CD4-positive, alpha-beta T cell treated with Interleukin-21 for 1 hour (primary cell): Measurements from ENCODE around the gene LENG9.
A peak's percentile ranks its signal among the peaks of the same experiment; 100 is the strongest.
"Not testable (repeated sequence)": the region's sequence is repeated elsewhere in the genome, so short reads cannot be mapped to it uniquely, and the experiment has no call there.

ENCODE experiments used
- DNase-seq: peaks from one replicate; pipeline ENCODE4 v3.0.0-alpha.2; 2020

LENG9 gene

DNA sequence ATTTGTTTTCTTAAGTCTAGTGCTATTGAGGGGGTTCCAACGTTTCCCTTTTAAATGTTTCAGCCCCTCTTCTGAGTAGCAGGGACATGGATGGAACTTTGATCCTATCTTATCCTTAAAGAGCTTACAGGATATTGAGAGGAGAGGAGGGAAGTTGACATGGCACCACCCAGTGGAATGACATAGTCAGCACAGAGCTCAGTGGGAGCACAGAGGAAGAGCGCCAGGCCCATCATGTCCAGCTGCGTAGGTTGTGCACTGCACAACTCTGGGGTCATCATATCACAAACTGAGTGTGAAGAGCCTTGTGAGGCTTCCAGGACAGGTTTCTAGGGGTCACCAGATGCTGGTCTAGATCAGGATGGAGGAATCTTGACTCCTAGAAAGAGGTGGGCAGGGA is 14.1 kb upstream of the LENG9 start:
- no peak for DNase-seq

DNA sequence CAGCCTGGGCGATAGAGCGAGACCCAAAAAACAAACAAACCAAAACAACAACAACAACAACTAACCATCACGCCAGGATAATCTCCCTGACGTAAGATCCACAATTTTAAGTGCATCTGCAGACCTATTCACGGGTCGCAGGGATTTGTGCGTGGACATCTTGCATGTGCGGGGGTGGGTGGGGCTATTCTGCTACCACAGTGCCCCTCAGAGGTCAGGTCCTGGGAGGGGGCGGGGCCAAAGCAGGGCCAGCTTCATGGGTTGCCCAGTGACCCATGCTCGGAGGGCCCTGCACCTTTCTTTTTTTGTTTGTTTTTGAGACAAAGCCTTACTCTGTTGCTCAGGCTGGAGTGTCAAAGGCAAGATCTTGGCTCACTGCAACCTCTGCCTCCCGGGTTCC is 12.1 kb upstream of the LENG9 start:
- no peak for DNase-seq

DNA sequence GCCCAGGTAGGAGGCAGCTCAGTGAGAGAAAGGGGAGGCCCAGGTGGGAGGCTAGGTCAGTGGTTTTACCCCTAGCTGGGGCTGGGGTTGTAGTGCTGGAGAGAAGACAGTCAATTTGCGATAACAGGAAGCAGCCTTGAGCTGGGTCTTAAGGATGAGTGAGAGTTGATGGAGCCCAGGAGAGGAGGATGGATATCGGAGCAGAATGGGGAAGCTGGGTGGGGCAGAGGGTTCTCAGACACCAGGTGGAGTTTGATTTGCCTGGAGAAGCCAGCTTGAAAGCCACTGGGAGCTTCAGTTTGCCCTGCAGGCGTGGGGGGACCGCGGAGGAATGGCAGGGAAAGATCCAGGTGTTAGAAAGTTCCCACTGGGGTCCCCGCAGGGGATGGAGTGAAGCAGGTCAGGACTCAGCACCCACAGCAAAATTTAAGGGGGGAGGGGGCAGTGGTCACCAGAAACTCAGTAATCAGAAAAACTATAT is 10.4 kb upstream of the LENG9 start:
- no peak for DNase-seq

DNA sequence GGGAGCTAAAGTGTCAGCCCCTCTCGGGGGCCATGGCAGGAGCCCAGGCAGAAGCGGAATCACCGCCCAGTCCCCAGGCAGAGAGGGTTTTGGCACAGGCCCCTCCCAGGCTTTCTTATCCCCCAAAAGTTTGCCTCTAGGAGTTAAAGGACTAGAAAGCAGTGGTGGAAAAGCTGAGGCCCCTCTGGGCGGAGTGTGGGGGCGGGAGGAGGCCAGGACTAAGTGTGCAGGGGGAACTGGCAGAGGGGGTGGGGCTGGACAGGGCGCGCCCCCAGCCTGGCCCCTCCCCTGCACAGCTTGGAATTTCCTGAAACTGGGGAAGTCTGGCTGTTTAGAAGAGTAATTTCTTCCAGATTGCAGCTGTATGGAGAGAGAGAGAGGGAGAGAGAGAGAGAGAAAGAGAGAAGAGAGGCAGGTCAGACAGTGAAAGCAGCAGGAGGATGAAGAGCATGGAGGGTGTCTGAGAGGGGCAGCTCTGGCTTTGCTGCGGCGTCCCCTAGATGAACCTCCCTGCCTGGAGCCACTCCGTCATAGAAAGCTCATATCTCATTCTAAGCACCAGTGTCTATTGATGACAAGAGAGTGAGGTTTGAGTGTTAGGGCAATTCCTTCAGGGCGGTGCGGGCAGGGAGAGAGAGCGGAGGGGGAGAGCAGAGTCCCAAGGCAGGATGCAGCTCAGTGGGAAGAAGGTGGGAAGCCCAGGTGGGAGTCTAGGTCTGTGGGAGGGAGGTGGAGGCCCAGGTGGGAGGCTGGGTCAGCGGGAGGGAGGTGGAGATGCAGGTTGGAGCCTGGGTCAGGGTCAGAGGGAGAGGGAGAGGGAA is 9.7 kb upstream of the LENG9 start, which contains the start of gene CDC42EP5:
CDC42EP5 (minus strand) TSS at position 226 of the 821 bp plus-strand sequence. CDS start 7,749 bp downstream, outside the sequence.
- no peak for DNase-seq

DNA sequence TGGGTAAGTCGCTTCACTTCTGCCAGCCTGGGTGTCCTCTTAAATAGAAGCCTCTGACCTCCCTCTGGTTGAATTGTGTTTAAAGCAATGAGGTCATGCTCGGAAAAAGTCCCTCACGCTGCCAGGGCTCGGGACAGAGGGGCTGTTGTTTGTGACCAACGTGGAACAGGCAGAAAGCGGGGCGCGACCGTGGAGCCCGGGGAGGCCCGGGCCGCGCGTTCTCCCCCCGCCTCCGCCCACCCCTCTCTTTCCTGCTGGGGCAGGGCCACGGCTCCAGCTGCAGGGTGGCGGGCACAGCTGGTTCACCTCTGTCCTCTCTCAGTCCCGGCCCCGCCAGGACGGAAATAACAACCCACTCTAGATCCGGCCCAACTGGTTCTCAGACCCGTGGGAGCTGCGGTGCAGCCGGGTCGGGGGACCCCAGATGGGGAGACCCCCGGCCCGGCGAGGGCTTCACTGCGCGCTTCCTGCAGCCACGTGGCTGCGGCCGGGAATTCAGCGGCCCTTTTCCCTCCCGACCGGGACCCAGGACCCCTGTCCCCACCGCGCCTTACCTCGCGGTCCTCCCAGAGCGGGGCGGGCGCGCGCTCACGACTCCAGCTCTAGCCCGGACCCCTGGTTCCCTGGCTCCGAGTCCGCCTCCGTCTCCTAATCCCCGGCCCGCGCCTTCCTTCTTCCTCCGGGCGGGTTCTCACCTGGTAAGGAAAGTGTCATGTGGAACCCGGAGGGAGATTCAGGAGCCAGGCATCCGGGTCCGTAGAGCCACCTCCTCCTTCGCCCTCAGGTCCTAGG is 7.6 kb upstream of the LENG9 start:
- no peak for DNase-seq

DNA sequence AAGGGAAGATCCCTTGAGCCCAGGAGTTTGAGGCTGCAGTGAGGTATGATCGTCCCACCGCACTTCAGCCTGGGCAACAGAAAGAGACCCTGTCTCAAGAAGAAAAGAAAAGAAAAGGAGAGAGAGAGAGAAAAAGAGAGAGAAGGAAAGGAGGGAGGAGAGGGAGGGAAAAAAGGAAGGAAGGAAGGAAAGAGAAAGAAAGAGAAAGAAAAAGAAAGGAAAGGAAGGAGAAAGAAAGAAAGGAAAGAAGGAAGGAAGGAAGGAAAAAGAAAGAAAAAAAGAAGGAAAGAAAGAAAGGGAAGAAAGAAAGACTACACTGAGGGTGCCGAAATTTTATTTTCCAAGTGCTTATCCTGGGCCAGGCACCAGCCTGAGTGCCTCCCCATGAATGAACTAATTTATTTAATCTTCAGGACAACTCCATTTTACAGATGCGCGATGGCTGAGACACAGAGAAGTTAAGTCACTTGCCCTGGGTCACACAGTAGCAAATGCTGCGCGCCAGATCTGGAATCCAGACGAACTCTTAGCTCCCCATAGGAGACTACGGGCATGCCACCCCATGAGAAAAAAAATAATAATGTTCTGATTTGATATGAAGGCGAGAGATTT is 6.8 kb upstream of the LENG9 start:
- DNase-seq, result no peak

DNA sequence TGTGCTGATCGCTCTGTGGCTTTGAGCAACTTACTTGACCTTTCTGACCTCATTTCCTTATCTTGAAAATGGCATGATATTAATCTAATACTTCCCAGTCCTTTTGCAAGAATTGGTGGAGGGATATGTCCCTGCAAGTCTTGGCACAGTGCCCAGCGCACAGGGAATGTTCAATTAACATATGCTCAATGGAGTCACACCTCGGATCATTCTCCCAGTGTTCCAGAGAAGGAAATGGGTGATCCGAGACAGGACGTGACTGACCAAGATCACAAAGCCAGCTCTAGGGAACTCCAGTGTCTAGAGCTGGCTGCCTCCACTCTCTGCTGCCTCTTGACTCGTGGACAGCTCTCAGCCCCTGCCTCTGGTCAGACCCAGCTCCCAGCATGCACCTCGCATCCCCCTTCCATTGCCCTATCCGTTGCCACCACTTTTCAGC is 5.9 kb upstream of the LENG9 start:
- DNase-seq, result no peak

DNA sequence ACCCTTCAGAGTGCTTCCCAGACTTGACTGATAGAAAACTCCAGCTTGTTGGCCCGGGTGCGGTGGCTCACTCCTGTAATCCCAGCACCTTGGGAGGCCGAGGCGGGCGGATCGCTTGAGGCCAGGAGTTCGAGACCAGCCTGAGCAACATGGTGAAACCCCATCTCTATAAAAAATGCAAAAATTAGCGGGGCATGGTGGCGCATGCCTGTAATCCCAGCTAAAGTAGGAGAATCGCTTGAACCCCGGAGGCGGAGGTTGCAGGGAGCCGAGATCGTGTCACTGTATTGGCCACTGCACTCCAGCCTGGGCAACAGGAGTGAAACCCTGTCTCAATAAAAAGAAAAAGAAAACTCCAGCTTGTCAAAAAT is 2.5 kb upstream of the LENG9 start:
- DNase-seq, result not testable (repeated sequence)

DNA sequence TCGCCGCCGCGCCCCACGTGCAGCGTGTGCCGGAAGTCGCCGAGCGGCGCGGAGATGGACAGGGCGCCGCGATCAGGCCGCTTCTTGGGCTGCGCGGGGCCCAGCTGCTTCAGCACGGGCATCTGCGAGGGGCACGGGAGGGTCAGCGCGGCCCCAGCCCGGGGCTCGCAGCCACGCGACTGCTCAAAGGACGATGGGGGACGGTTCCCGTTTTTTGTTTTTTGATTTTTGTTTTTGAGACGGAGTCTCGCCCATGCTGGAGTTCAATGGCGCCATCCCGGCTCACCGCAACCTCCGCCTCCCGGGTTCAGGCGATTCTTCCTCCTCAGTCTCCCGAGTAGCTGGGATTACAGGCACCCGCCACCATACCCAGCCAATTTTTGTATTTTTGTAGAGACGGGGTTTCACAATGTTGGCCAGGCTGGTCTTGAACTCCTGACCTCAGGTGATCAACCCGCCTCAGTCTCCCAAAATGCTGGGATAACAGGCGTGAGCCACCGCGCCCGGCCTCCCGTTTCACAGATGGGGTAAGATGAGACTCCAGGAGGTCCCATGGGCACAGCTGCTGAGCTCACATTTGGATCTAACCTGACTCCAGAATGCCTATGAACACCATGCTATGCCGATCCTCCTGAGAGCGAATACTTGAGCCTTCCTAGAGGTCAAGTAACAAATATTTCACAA is 2.0 kb upstream of the LENG9 start:
- no peak for DNase-seq

DNA sequence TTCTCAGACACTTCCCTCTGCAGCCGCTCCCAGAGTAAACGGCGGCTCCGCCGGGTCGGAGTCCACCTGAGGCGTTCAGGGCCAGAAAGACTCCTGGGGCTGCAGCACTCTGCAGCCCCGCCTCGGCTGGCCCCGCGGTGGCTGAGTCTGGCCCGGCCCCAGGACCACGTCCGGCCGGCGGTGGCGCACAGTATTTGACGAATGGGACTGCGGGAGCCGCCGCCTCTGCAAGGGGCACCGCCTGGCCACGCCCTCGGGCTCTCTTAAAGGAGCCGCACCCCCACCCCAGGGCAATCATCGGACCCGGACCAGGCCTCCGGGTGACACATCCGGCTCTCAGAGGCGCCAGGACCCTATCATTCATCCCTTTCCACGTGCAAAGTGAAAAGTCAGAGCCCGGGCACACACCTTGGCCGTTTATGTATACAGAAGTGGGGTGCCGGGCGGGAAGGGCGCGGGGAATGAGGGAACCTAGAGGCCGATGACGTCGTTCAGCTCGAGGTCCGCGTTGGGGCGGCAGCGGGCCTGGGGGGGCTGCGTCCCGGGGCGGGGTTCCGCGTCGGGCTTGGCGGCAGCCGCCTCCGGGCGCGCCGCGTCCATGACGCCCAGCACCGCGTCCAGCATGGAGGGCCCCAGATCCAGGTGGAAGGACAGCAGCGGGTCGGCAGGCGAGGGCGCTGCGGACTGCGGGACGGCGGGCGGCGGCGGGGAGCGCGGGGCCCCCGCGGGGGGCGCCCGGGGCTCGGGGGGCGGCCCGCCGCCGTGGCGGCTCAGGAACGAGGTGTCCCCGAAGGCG is 1.2 kb upstream of the LENG9 start:
- peak; percentile 78 for DNase-seq

DNA sequence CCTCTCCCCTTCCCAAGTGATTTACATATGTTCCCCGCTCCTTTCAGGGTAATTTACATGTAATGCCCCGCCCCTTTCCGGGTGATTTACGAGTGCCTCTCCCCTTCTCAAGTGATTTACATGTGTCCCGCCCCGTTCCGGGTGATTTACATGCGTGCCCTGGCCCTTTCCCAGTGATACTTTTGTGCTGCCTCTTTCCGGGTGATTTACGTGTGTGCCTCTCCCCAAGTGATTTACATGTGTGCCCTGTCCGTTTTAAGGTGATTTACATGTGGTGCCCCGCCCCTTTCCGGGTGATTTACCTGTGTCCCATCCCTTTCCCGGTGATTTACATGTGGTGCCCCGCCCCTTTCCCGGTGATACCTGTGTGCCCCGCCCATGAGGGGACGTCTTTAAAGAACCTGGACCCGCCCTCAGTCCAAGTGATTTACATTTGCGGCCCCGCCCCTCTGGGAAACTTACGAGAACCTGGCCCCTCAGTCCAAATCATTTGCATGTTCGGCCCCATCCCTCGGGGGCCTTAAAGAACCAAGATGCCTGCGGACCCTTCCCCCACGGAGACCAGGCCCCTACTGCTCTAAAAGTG is 559 bp upstream of the LENG9 start:
- peak; percentile 92 for DNase-seq

DNA sequence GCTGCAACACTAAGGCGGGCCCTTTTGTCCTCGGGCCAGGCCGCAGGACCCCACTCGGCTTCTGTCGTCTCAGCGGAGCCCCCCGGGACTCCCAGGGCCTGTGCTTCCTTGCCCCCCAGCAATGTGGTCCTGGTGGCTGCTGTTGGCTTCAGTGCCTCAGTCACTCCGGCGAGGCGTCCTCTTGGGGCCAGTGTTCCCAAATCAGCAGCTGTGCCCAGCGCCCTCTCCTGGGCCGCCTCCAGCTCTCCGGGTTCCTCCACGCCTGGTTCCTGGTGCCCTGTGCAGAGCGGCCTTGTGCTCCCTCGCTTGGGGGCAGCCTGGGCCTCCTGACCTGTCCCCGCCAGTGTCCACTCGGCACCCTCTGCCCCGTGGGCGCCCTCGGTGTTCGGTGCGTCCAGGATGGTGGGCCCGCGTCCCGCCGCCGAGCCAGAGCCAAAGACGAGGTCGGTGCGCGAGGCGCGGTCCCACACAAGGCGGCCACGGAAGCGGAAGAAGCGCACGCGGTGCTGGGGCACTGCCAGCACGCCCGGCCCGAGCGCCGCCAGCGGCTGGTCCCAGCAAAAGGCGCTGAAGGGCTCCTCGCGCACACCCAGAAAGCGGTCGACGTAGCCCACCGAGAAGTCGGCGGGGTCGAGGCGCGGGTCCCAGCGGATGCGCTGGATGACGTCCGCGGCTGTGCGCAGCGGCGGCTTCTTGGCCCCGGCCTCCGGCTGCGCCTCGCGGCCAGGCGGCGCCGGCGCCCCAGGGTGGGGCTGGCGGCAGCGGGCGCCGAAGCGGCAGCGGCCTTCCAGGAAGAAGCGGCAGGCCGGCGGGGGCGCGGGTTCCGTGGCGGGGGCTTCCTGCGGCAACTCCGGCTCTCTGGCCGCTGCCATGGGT is 685 bp downstream of the LENG9 start:
- peak; percentile 70 for DNase-seq

DNA sequence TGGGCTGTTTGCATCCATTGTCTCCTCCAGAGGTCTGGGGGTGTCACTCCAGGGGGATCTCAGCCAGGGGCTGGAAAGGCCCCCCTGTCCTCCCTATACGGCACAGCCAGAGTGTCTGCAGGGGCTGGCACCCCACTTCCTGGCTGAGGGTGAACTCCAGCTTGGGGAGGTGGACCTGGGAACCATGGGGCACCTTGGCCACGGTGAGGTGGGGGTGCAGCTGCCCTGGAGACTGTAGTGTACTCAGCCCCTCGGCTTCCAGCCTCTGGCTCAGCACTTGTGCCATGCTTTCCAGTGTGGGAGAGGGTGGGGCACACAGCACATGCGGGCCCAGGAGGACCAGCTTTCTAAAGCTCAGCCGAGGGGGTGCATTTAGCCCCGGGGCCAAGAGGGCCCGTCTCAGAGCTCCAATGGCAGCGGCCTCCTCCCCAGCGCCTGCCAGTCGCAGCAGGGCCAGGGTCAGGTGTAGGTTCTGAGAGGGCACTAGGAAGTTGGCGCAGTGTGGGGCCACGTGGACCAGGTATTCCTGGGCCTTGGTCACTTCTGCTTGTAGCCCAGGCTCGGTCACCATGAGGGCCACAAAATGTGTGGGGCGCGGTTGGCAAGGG is 1.4 kb downstream of the LENG9 start:
- DNase-seq, result no peak

DNA sequence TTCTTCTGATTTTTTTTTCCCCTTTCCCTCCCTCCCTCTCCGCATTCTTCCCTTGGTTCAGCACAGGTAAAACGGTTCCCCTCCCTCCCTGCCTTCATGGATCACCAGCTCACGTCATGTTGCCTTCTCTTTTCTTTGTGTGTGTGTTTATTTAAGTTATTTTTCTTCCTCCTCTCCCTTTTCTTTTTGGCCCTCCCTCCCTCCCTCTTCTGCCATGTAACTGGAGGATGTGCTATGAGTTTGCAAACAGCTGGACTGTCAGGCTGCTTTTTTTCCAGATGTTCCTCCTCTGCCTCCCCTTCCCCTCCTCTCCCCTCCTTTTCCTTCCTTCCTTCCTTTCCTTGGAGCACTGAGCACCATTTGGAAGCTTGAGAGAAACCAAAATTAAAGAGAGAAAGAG is 2.0 kb downstream of the LENG9 start:
- DNase-seq, result no peak

DNA sequence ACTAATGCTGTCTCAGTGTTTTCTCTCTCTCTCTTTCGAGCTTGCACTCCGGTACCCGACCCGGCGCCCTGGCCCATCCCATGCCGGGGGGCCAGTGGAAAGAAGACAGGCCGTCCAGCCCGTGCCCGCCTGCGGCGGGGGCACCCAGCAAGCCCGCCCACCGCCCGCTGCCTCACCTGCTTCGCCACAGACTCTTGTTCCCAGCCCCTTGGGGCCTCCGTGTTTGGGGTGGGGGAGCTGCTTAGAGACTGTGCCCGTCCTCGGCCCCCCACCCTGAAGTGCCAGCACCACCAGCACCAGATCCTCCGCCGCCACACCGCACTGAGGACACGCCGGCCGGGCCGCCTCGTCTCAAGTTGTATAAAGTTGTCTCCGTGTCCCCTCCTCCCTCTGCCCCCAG is 2.4 kb downstream of the LENG9 start:
- DNase-seq, result no peak

DNA sequence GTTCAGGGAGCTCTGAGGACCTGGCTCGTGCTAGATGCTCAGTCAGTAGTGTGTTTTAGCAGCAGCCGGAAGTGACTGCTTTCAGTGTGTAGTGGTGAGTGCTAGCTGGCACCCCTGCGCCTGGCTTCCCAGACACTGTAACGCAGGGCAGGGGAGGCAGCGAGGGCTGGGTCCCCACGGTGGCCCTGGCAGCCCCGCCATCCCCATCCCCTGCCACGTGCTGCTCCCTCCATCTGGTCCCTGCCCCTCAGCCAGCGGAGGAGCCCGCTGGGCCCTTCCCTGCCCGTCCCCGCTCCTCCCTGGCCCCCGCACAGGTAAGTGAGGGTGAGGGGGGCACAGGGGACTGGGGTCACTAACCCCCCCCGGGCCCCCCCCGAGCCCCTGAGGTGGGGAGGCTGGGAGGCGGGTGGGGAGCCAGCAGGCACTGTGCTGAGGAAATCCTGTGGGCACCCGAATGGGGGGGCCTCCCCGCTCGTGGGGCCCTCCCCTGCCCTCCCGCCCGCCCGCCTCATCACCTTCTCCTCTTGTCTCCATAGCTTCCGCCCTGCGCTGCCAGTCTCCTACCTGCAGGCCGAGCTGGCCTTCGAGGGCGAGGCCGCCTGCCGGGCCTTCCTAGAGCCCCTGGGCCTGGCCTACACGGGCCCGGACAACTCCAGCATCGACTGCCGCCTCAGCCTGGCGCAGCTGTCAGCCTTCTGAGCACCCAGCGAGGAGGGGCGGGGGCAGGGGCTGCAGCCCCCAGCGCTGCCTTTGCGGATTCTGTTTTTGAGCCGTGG is 3.2 kb downstream of the LENG9 start:
- no peak for DNase-seq

DNA sequence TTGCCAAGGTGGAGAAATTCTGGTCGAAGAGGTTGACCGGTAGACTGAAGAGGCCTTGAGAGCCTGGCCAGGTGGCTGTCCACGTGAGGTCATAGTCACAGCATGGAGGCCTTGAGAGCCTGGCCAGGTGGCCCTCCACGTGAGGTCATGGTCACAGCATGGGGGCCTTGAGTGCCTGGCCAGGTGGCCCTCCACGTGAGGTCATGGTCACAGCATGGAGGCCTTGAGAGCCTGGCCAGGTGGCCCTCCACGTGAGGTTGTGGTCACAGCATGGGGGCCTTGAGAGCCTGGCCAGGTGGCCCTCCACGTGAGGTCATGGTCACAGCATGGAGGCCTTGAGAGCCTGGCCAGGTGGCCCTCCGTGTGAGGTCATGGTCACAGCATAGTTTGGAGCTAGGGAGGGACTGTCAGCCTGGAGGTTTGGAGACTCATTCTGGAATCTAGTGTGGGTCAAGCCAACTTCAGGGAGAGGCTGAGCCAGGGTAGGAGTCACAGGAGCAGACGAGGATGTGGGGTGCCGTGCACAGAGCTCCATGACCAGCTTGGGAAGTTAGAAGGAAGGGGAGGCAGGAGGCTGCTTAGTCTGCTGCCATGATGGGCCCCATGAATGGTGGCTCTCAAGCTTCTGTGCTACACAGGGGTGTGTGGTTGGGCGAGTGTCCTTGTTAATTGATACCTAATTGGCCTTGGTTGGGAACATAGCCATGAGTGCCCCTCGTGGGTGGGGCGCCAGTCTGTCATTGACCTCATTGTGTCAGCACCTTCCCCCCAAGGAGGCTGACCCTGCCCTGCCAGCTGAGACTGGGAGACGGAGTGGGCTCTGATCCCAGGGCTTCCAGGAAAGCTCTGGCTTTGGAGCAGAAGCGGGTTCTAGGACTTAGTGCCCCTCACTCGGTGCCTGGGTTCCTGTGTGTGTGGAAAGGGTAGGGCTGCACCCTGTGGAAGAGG is 4.0 kb downstream of the LENG9 start:
- DNase-seq, result no peak

DNA sequence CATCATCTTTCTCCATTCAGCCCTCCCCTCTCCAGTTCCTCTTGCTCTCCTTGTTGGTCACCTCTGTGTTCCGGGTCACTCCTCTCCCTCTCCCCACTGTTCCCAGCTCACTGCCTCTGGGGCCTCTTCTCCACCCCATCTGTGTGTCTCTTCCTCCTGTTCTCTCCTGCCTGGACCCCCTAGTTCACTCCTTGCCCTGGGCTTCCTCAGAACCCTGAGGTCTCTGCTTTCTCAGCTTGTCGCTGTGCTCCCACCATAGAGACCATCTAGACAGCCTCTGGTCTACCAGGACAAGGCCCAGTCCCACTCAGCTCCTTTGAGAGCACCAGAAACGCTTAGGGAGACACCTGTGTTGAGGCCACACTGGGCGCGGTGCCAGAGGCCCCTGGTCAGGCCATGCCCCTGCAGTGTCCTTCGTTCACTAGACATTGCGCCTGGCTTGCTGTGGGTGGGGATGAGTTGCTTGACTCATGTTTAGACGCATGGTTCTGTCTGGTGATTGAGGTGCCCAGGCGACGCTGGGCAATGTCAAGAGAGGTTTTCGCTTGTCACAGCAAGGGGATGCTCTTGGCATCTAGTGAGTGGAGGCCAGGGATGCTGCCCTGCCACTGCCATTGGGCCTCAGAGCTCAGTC is 4.8 kb downstream of the LENG9 start:
- no peak for DNase-seq
